GM13976 (cell line): ENCODE measurements around the gene ZNF488.

Source experiments
- DNase-seq: peaks from one replicate; pipeline ENCODE4 v3.0.0; 2012; ENCODE audit warnings: low spot score
- CTCF ChIP-seq: IDR thresholded peaks from 2 replicates; pipeline ENCODE4 v1.5.1; 2012; ENCODE audit warnings: borderline replicate concordance, mild to moderate bottlenecking; ENCODE audit not compliant: insufficient read depth; ENCODE audit errors: extremely low read depth, missing control alignments, control extremely low read depth
- in situ Hi-C: fragments of 300-500 bp; cut with MboI; formaldehyde crosslinking; loops from one replicate; pipeline ENCODE4 v1.12.0; 2022; ENCODE audit warnings: low sequenced_read_pairs, mixed read lengths, inconsistent platforms; ENCODE audit not compliant: unreplicated experiment

ZNF488 gene

GRCh38 chr10:47333532-47333931, 50.6 kb downstream of the ZNF488 start:
- DNase-seq: no peak
- in situ Hi-C loops: no loop called here
- no peak for TF ChIP-seq CTCF

GRCh38 chr10:47332946-47333345, 51.1 kb downstream of the ZNF488 start:
- in situ Hi-C loops: no loop called here
- TF ChIP-seq CTCF: no peak
- no peak for DNase-seq

GRCh38 chr10:47332371-47332770, 51.7 kb downstream of the ZNF488 start:
- no peak for TF ChIP-seq CTCF
- in situ Hi-C loops: no loop called here
- no peak for DNase-seq

GRCh38 chr10:47331954-47332353, 52.1 kb downstream of the ZNF488 start:
- no peak for DNase-seq
- in situ Hi-C loops: no loop called here
- no peak for TF ChIP-seq CTCF

GRCh38 chr10:47331491-47331890, 52.6 kb downstream of the ZNF488 start:
- no peak for TF ChIP-seq CTCF
- no peak for DNase-seq
- in situ Hi-C loops: no loop called here

GRCh38 chr10:47330804-47331203, 53.3 kb downstream of the ZNF488 start:
- DNase-seq: no peak
- in situ Hi-C loops: no loop called here
- TF ChIP-seq CTCF: no peak

- DNase-seq: no peak
- in situ Hi-C loops: no loop called here
- TF ChIP-seq CTCF: no peak
Observed at GRCh38 chr10:47330366-47330765, 53.7 kb downstream of the ZNF488 start.
